ENCODE data around the gene LAMB1. TPM values are rescaled to one million over a fixed set of nuclear protein-coding genes. Genes with fewer than 3 reads are reported as not detected.

The LAMB1 gene
- total RNA-seq, 2 experiments from 2014 or later = not detected

- DNase-seq (no peak), ATAC-seq (ENCODE audit: poor library complexity) (no peak)
- Mint-ChIP-seq H3K9me3 (no peaks in the 10 kb centered on the region), H3K4me3 (no peak overlapping the region), H3K4me1 (ENCODE audit: low read depth) (no peaks in the 10 kb centered on the region), H3K27me3 (no peaks in the 10 kb centered on the region), H3K36me3 (ENCODE audit: low read depth) (no peaks in the 10 kb centered on the region), H3K27ac (no peak overlapping the region)
- no peaks in the 10 kb centered on the region for H3K4me1 ChIP-seq (ENCODE audit: insufficient read depth, low read length)
- no peaks in the 10 kb centered on the region for H3K9me3 ChIP-seq (ENCODE audit: control insufficient read depth in 1 of 2, insufficient read depth in 1 of 2, low read length in 2 of 2)
- no peak overlapping the region for H3K4me3 ChIP-seq (ENCODE audit: low read length)
- TF ChIP-seq CTCF (IDR thresholded peaks at IDR 0.05) = no peak
- ChIA-PET POLR2A (no interaction called here), CTCF (no interaction called here)
- H3K27ac ChIP-seq (ENCODE audit: low read depth in 1 of 2, low read length in 2 of 2) = no peak overlapping the region
- intact Hi-C loops (cut with DNase I, micrococcal nuclease) = no loop called here
- no peaks in the 10 kb centered on the region for H3K36me3 ChIP-seq (ENCODE audit: insufficient read depth, low read length)
- H3K27me3 ChIP-seq (ENCODE audit: control insufficient read depth in 1 of 2, insufficient read depth in 2 of 2, low read length in 2 of 2) = no peaks in the 10 kb centered on the region
These were observed 26.3 kb downstream of the LAMB1 start for GRCh38 chr7:107976620-107977019.

GRCh38 chr7:107975394-107976013 lies 27.5 kb downstream of the LAMB1 start:
- intact Hi-C loops (cut with DNase I, micrococcal nuclease) = no loop called here
- DNase-seq (no peak), ATAC-seq (ENCODE audit: poor library complexity) (no peak)
- no peaks in the 10 kb centered on the region for H3K4me1 ChIP-seq (ENCODE audit: insufficient read depth, low read length)
- Mint-ChIP-seq H3K36me3 (ENCODE audit: low read depth) (no peaks in the 10 kb centered on the region), H3K4me1 (ENCODE audit: low read depth) (no peaks in the 10 kb centered on the region), H3K4me3 (no peak overlapping the region), H3K27ac (no peak overlapping the region), H3K9me3 (no peaks in the 10 kb centered on the region), H3K27me3 (no peaks in the 10 kb centered on the region)
- ChIA-PET POLR2A (no interaction called here), CTCF (no interaction called here)
- no peak overlapping the region for H3K27ac ChIP-seq (ENCODE audit: low read depth in 1 of 2, low read length in 2 of 2)
- TF ChIP-seq CTCF (IDR thresholded peaks at IDR 0.05) = no peak
- no peaks in the 10 kb centered on the region for H3K27me3 ChIP-seq (ENCODE audit: control insufficient read depth in 1 of 2, insufficient read depth in 2 of 2, low read length in 2 of 2)
- no peaks in the 10 kb centered on the region for H3K36me3 ChIP-seq (ENCODE audit: insufficient read depth, low read length)
- H3K4me3 ChIP-seq (ENCODE audit: low read length) = no peak overlapping the region
- no peaks in the 10 kb centered on the region for H3K9me3 ChIP-seq (ENCODE audit: control insufficient read depth in 1 of 2, insufficient read depth in 1 of 2, low read length in 2 of 2)

- H3K9me3 Mint-ChIP-seq = no peaks in the 10 kb centered on the region
- POLR2A ChIA-PET = no interaction called here
- ATAC-seq (ENCODE audit: poor library complexity) = no peak
These were observed 29.1 kb downstream of the LAMB1 start for GRCh38 chr7:107973861-107974260.

More at GRCh38 chr7:107973861-107974260, 29.1 kb downstream of the LAMB1 start:
- no peak overlapping the region for H3K4me3 Mint-ChIP-seq
- Histone ChIP-seq H3K4me1 (ENCODE audit: insufficient read depth, low read length) (no peaks in the 10 kb centered on the region), H3K27ac (ENCODE audit: low read depth in 1 of 2, low read length in 2 of 2) (no peak overlapping the region), H3K27me3 (ENCODE audit: control insufficient read depth in 1 of 2, insufficient read depth in 2 of 2, low read length in 2 of 2) (no peaks in the 10 kb centered on the region), H3K36me3 (ENCODE audit: insufficient read depth, low read length) (no peaks in the 10 kb centered on the region), H3K4me3 (ENCODE audit: low read length) (no peak overlapping the region), H3K9me3 (ENCODE audit: control insufficient read depth in 1 of 2, insufficient read depth in 1 of 2, low read length in 2 of 2) (no peaks in the 10 kb centered on the region)
- no peaks in the 10 kb centered on the region for H3K4me1 Mint-ChIP-seq (ENCODE audit: low read depth)
- no peaks in the 10 kb centered on the region for H3K36me3 Mint-ChIP-seq (ENCODE audit: low read depth)
- CTCF ChIA-PET = no interaction called here
- H3K27ac Mint-ChIP-seq = no peak overlapping the region
- intact Hi-C loops (cut with DNase I, micrococcal nuclease) = no loop called here
- no peaks in the 10 kb centered on the region for H3K27me3 Mint-ChIP-seq
- TF ChIP-seq CTCF (IDR thresholded peaks at IDR 0.05) = no peak
- no peak for DNase-seq

All from CD4-positive, alpha-beta T cell (primary cell).